DOHH2 (cell line): ENCODE data around the gene LRP10.

Experiments used
- H3F3A ChIP-seq: fragments of 200-600 bp; sonication (generic), shearing (Covaris generic); 2 replicates; pipeline ENCODE4 v1.6.0; 2016; ENCODE audit warnings: antibody characterized with exemption, mild to moderate bottlenecking; ENCODE audit not compliant: control insufficient read depth, insufficient read depth
- H3K27ac ChIP-seq: fragments of 200-600 bp; sonication (generic); 2 replicates; pipeline ENCODE4 v1.5.1; 2014; ENCODE audit warnings: low read depth, mild to moderate bottlenecking, low read length, moderate library complexity
- H3K27me3 ChIP-seq: fragments of 200-600 bp; sonication (generic); 2 replicates; pipeline ENCODE4 v1.6.1; 2014; ENCODE audit warnings: mild to moderate bottlenecking, low read length, mixed read lengths; ENCODE audit not compliant: control insufficient read depth
- H3K36me3 ChIP-seq: fragments of 200-600 bp; sonication (generic); 2 replicates; pipeline ENCODE4 v1.6.1; 2014; ENCODE audit warnings: mild to moderate bottlenecking, low read length, moderate library complexity, mixed read lengths; ENCODE audit not compliant: control insufficient read depth
- H3K4me1 ChIP-seq: fragments of 200-600 bp; sonication (generic); 2 replicates; pipeline ENCODE4 v1.6.1; 2014; ENCODE audit warnings: mild to moderate bottlenecking, low read length, mixed read lengths; ENCODE audit not compliant: control insufficient read depth
- H3K4me2 ChIP-seq: fragments of 200-600 bp; sonication (generic); 2 replicates; pipeline ENCODE4 v1.6.0; 2014; ENCODE audit warnings: mild to moderate bottlenecking, low read length, moderate library complexity
- H3K4me3 ChIP-seq: fragments of 200-600 bp; sonication (generic); 2 replicates; pipeline ENCODE4 v1.5.1; 2014; ENCODE audit warnings: mild to moderate bottlenecking, low read length, mixed read lengths
- H3K79me2 ChIP-seq: fragments of 200-600 bp; sonication (generic); 2 replicates; pipeline ENCODE4 v1.6.1; 2014; ENCODE audit warnings: mild to moderate bottlenecking, low read length, mixed read lengths; ENCODE audit not compliant: control insufficient read depth
- H3K9me2 ChIP-seq: fragments of 200-600 bp; sonication (generic); replicated peaks from 2 replicates; pipeline ENCODE4 v1.6.1; 2014; ENCODE audit warnings: mild to moderate bottlenecking, low read length, mixed read lengths; ENCODE audit not compliant: control insufficient read depth
- H3K9me3 ChIP-seq: fragments of 200-600 bp; sonication (generic); 2 replicates; pipeline ENCODE4 v1.6.1; 2014; ENCODE audit warnings: antibody characterized with exemption, low read length, mixed read lengths; ENCODE audit not compliant: control insufficient read depth, insufficient read depth
- H4K20me1 ChIP-seq: fragments of 200-600 bp; sonication (generic); 2 replicates; pipeline ENCODE4 v1.6.0; 2014; ENCODE audit warnings: low read depth, mild to moderate bottlenecking, antibody characterized with exemption, low read length, moderate library complexity; ENCODE audit not compliant: control insufficient read depth, insufficient read depth
- EZH2phosphoT487 ChIP-seq: fragments of 200-600 bp; sonication (generic); IDR thresholded peaks from 2 replicates; pipeline ENCODE4 v1.6.1; 2017; ENCODE audit warnings: borderline replicate concordance, mild to moderate bottlenecking, antibody characterized with exemption, low read length, moderate library complexity, mixed read lengths
- TF ChIP-seq, protein P1 (sequence below): fragments of 200-600 bp; sonication (generic); IDR thresholded peaks from one replicate; pipeline ENCODE4 v1.5.1; 2014; ENCODE audit warnings: antibody characterized with exemption, mild to moderate bottlenecking, low read depth, low read length; ENCODE audit not compliant: poor library complexity, severe bottlenecking

Gene LRP10

DNA sequence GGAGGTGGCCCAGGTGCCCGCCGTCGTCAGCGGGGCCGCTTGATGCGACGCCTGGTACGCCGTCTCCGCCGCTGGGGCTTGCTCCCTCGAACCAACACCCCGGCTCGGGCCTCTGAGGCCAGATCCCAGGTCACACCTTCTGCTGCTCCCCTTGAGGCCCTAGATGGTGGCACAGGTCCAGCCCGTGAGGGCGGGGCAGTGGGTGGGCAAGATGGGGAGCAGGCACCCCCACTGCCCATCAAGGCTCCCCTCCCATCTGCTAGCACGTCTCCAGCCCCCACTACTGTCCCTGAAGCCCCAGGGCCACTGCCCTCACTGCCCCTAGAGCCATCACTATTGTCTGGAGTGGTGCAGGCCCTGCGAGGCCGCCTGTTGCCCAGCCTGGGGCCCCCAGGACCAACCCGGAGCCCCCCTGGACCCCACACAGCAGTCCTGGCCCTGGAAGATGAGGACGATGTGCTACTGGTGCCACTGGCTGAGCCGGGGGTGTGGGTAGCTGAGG, 5.5 kb downstream of the LRP10 start:
- Histone ChIP-seq H3K9me2 (no peaks in the 10 kb centered on the region), H4K20me1 (peaks cover 6% of the 10 kb centered on the region), H3K4me2 (no peak overlapping the region), H3K9me3 (no peaks in the 10 kb centered on the region), H3K36me3 (peaks cover 62% of the 10 kb centered on the region), H3K4me3 (no peak overlapping the region), H3K79me2 (peaks cover 21% of the 10 kb centered on the region), H3K27me3 (no peaks in the 10 kb centered on the region), H3K27ac (no peak overlapping the region), H3F3A (peaks cover 8% of the 10 kb centered on the region), H3K4me1 (peaks cover 17% of the 10 kb centered on the region)
- TF ChIP-seq, protein P1, sequence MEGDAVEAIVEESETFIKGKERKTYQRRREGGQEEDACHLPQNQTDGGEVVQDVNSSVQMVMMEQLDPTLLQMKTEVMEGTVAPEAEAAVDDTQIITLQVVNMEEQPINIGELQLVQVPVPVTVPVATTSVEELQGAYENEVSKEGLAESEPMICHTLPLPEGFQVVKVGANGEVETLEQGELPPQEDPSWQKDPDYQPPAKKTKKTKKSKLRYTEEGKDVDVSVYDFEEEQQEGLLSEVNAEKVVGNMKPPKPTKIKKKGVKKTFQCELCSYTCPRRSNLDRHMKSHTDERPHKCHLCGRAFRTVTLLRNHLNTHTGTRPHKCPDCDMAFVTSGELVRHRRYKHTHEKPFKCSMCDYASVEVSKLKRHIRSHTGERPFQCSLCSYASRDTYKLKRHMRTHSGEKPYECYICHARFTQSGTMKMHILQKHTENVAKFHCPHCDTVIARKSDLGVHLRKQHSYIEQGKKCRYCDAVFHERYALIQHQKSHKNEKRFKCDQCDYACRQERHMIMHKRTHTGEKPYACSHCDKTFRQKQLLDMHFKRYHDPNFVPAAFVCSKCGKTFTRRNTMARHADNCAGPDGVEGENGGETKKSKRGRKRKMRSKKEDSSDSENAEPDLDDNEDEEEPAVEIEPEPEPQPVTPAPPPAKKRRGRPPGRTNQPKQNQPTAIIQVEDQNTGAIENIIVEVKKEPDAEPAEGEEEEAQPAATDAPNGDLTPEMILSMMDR, result no peak
- no peak for TF ChIP-seq EZH2phosphoT487

DNA sequence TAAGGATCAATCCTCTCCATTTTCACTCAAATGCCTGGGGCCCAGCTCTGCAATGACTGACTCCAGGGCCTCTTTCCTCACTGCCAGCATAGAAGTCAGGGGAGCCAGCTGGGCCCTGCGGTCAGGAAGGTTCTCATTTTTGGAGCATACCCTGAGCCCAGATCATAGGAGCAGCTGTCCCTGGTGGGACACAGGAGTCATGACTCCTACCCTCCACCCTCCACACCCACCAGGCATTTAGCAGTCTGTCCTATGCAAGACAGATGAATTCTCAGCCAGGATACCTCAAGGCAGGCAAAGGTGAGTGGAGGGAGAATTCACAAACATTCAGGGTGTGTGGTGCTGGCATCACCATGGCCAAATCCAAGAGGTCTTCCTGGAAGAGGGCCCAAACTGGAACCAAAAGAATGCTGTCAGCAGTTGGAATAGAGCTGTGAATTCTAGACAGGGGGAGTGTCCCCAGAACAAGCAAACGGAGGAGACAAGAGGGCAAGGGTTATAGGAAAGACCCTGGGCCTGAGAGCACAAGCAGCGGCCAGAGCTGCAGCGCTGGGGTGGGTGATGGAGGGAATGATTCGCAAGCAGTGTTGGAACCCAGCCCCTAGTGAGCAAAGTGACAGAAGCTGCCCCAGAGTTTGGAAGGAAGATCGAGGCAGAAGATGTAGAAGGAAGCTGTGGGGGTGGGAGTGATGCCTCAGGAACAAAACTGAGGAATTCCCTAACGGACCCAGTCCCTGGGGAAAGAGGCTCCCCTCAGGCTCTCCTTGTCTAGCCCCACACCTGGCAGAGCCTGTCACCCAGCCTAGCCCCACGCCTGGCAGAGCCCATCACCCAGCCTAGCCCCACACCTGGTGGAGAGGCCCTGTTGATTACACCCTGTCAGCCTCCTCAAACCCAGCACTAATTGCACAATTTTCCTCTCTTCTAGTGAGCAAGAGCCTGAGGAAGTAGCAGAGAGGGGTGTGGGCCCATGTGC, 7.0 kb downstream of the LRP10 start:
- no peaks in the 10 kb centered on the region for H3K27me3 ChIP-seq
- H3K36me3 ChIP-seq, result peaks cover 47% of the 10 kb centered on the region
- TF ChIP-seq, protein P1, result no peak
- TF ChIP-seq EZH2phosphoT487, result no peak
- H3K9me2 ChIP-seq, result no peaks in the 10 kb centered on the region
- H3K27ac ChIP-seq, result no peak overlapping the region
- H3K9me3 ChIP-seq, result no peaks in the 10 kb centered on the region
- H3K79me2 ChIP-seq, result peaks cover 7% of the 10 kb centered on the region
- peaks cover 21% of the 10 kb centered on the region for H3K4me1 ChIP-seq
- peaks cover 8% of the 10 kb centered on the region; the same call in 1 of the 2 replicates for H3F3A ChIP-seq
- no peak overlapping the region for H3K4me2 ChIP-seq
- H4K20me1 ChIP-seq, result no peaks in the 10 kb centered on the region
- H3K4me3 ChIP-seq, result no peak overlapping the region

GRCh38 chr14:22882064-22882463, 10.5 kb downstream of the LRP10 start:
- Histone ChIP-seq H3K27ac (no peak overlapping the region), H3K4me1 (peaks cover 54% of the 10 kb centered on the region), H3K27me3 (no peaks in the 10 kb centered on the region), H3K4me2 (peak overlapping the region; percentile 27; the same call in 1 of the 2 replicates), H3K9me3 (no peaks in the 10 kb centered on the region), H3K79me2 (no peaks in the 10 kb centered on the region), H3K9me2 (no peaks in the 10 kb centered on the region), H4K20me1 (no peaks in the 10 kb centered on the region), H3F3A (peaks cover 20% of the 10 kb centered on the region), H3K36me3 (peaks cover 14% of the 10 kb centered on the region), H3K4me3 (no peak overlapping the region)
- TF ChIP-seq EZH2phosphoT487, result no peak
- TF ChIP-seq, protein P1, result no peak
